ENCODE results near the gene SH2D4B. TPM values are rescaled to one million over a fixed set of nuclear protein-coding genes. Genes with fewer than 3 reads are reported as not detected.

SH2D4B gene
- total and polyA plus RNA-seq, 2 of the 13 experiments (the other 11 are each of a cell fraction or from before 2014, with no cell fraction given), result not detected

DNA sequence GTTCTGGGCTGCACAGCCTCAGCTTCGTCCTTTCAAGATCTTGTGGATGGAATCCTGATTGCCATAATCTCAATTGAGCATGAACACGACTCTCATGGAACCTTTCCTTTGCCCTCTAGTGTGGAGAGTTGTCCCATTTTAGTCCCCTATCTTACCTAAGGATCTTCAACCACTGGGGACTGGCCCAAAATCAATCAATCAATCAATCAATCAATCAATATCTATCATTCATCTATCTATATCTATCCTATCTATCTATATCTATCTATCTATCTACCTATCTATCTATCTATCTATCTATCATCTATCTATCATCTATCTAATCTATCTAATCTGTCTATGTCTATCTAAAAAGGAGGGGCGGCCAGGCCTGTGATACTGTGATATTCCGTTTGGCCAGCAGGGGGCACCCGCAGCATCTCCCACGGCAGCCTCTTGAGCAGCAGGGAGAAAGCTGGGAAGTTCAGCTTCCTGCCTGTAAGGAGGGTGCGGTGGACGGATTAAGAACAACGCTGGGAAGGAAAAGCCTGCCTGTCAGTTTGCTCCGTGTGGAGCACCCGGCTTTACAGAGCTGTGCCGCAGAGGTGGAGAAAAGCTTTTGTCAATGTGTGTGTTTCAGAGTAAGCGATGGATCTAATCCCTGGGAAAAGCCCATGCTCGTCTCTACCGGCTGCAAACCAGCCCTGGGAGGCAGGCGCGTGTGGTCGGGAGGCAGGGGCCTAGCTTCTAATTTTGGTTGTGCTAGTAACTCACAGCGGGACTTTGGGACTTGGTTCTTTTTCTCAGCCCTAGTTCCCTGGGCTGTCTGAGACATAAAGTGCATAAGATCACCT is 124.9 kb downstream of the SH2D4B start (continued):
- TF ChIP-seq, protein P1, sequence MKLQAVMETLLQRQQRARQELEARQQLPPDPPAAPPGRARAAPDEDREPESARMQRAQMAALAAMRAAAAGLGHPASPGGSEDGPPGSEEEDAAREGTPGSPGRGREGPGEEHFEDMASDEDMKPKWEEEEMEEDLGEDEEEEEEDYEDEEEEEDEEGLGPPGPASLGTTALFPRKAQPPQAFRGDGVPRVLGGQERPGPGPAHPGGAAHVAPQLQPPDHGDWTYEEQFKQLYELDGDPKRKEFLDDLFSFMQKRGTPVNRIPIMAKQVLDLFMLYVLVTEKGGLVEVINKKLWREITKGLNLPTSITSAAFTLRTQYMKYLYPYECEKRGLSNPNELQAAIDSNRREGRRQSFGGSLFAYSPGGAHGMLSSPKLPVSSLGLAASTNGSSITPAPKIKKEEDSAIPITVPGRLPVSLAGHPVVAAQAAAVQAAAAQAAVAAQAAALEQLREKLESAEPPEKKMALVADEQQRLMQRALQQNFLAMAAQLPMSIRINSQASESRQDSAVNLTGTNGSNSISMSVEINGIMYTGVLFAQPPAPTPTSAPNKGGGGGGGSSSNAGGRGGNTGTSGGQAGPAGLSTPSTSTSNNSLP (IDR thresholded peaks at IDR 0.05; ENCODE audit: low read depth, low read length), result 0 out of 2 replicates have a peak, but pooled peaks have one; percentile 20
- TF ChIP-seq, protein P2, sequence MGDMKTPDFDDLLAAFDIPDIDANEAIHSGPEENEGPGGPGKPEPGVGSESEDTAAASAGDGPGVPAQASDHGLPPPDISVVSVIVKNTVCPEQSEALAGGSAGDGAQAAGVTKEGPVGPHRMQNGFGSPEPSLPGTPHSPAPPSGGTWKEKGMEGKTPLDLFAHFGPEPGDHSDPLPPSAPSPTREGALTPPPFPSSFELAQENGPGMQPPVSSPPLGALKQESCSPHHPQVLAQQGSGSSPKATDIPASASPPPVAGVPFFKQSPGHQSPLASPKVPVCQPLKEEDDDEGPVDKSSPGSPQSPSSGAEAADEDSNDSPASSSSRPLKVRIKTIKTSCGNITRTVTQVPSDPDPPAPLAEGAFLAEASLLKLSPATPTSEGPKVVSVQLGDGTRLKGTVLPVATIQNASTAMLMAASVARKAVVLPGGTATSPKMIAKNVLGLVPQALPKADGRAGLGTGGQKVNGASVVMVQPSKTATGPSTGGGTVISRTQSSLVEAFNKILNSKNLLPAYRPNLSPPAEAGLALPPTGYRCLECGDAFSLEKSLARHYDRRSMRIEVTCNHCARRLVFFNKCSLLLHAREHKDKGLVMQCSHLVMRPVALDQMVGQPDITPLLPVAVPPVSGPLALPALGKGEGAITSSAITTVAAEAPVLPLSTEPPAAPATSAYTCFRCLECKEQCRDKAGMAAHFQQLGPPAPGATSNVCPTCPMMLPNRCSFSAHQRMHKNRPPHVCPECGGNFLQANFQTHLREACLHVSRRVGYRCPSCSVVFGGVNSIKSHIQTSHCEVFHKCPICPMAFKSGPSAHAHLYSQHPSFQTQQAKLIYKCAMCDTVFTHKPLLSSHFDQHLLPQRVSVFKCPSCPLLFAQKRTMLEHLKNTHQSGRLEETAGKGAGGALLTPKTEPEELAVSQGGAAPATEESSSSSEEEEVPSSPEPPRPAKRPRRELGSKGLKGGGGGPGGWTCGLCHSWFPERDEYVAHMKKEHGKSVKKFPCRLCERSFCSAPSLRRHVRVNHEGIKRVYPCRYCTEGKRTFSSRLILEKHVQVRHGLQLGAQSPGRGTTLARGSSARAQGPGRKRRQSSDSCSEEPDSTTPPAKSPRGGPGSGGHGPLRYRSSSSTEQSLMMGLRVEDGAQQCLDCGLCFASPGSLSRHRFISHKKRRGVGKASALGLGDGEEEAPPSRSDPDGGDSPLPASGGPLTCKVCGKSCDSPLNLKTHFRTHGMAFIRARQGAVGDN (CRISPR knock-in tag; IDR thresholded peaks at IDR 0.05), result peak; percentile 31; the same call in 1 of the 2 replicates
- TF ChIP-seq RAD21 (CRISPR knock-in tag; IDR thresholded peaks at IDR 0.05) (0 out of 2 replicates have a peak, but pooled peaks have one; percentile 26), CREB1 (IDR thresholded peaks at IDR 0.05) (no peak), CREB1 (CRISPR knock-in tag; IDR thresholded peaks at IDR 0.05) (no peak), KAT2B (IDR thresholded peaks at IDR 0.05; ENCODE audit: borderline replicate concordance, low read depth, low read length) (no peak), MTA3 (CRISPR knock-in tag; IDR thresholded peaks at IDR 0.05) (no peak), SMC3 (IDR thresholded peaks at IDR 0.05; ENCODE audit: low read length) (peak; percentile 28), ZNF235 (CRISPR knock-in tag; IDR thresholded peaks at IDR 0.05; ENCODE audit: borderline replicate concordance) (no peak), ZNF564 (CRISPR knock-in tag; IDR thresholded peaks at IDR 0.05) (no peak), ZNF850 (CRISPR knock-in tag; conservative IDR thresholded peaks at IDR 0.05) (no peak), SIX4 (CRISPR knock-in tag; IDR thresholded peaks at IDR 0.05) (no peak), CENPT (CRISPR knock-in tag; IDR thresholded peaks at IDR 0.05; ENCODE audit: low read depth) (no peak), EEA1 (CRISPR knock-in tag; IDR thresholded peaks at IDR 0.05; ENCODE audit: borderline replicate concordance) (no peak)
- TF ChIP-seq, protein P3, sequence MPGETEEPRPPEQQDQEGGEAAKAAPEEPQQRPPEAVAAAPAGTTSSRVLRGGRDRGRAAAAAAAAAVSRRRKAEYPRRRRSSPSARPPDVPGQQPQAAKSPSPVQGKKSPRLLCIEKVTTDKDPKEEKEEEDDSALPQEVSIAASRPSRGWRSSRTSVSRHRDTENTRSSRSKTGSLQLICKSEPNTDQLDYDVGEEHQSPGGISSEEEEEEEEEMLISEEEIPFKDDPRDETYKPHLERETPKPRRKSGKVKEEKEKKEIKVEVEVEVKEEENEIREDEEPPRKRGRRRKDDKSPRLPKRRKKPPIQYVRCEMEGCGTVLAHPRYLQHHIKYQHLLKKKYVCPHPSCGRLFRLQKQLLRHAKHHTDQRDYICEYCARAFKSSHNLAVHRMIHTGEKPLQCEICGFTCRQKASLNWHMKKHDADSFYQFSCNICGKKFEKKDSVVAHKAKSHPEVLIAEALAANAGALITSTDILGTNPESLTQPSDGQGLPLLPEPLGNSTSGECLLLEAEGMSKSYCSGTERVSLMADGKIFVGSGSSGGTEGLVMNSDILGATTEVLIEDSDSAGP (CRISPR knock-in tag; IDR thresholded peaks at IDR 0.05; ENCODE audit: borderline replicate concordance), result peak; percentile 22; the same call in 1 of the 2 replicates
- TF ChIP-seq, protein P4, sequence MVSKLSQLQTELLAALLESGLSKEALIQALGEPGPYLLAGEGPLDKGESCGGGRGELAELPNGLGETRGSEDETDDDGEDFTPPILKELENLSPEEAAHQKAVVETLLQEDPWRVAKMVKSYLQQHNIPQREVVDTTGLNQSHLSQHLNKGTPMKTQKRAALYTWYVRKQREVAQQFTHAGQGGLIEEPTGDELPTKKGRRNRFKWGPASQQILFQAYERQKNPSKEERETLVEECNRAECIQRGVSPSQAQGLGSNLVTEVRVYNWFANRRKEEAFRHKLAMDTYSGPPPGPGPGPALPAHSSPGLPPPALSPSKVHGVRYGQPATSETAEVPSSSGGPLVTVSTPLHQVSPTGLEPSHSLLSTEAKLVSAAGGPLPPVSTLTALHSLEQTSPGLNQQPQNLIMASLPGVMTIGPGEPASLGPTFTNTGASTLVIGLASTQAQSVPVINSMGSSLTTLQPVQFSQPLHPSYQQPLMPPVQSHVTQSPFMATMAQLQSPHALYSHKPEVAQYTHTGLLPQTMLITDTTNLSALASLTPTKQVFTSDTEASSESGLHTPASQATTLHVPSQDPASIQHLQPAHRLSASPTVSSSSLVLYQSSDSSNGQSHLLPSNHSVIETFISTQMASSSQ (IDR thresholded peaks at IDR 0.05; ENCODE audit: low read depth), result no peak
- TF ChIP-seq, protein P4 (CRISPR knock-in tag; IDR thresholded peaks at IDR 0.05; ENCODE audit: borderline replicate concordance), result no peak

Data from HepG2 (cell line).